ENCODE results near the gene DNM2. TPM values are rescaled to one million over a fixed set of nuclear protein-coding genes. Genes with fewer than 3 reads are reported as not detected.

Gene DNM2
- total and polyA plus RNA-seq, 2 of the 13 experiments (the other 11 are each of a cell fraction or from before 2014, with no cell fraction given): 41.7 to 59.8 TPM

GRCh38 chr19:10871711-10872545, 154.0 kb downstream of the DNM2 start (continued):
- TF ChIP-seq TFE3 (CRISPR knock-in tag; IDR thresholded peaks at IDR 0.05): no peak
- 0 out of 2 replicates have a peak, but pooled peaks have one; percentile 15 for TF ChIP-seq SAP130 (CRISPR knock-in tag; IDR thresholded peaks at IDR 0.05; ENCODE audit: low read depth)
- no peak for TF ChIP-seq CBX5 (CRISPR knock-in tag; IDR thresholded peaks at IDR 0.05; ENCODE audit: borderline replicate concordance)
- no peak for TF ChIP-seq ZNF781 (CRISPR knock-in tag; IDR thresholded peaks at IDR 0.05; ENCODE audit: borderline replicate concordance, not compliant biosample characterization)
- no peak for TF ChIP-seq ELF1 (CRISPR knock-in tag; IDR thresholded peaks at IDR 0.05)
- peak; percentile 8 for TF ChIP-seq PHF8 (CRISPR knock-in tag; IDR thresholded peaks at IDR 0.05)
- TF ChIP-seq ZNF329 (CRISPR knock-in tag; IDR thresholded peaks at IDR 0.05; ENCODE audit: low read depth): no peak
- no peak for TF ChIP-seq ZNF230 (CRISPR knock-in tag; IDR thresholded peaks at IDR 0.05)
- TF ChIP-seq CAMTA2 (CRISPR knock-in tag; IDR thresholded peaks at IDR 0.05; ENCODE audit: borderline replicate concordance): no peak
- TF ChIP-seq ZBTB3 (CRISPR knock-in tag; IDR thresholded peaks at IDR 0.05; ENCODE audit: borderline replicate concordance, low read depth): no peak
- TF ChIP-seq ARID4A (CRISPR knock-in tag; IDR thresholded peaks at IDR 0.05; ENCODE audit: borderline replicate concordance): peak; percentile 38; the same call in 1 of the 2 replicates
- TF ChIP-seq HCFC1 (IDR thresholded peaks at IDR 0.05; ENCODE audit: low read depth, low read length): no peak
- 0 out of 2 replicates have a peak, but pooled peaks have one; percentile 17 for TF ChIP-seq HDAC1 (CRISPR knock-in tag; IDR thresholded peaks at IDR 0.05)
- TF ChIP-seq ATF1 (CRISPR knock-in tag; IDR thresholded peaks at IDR 0.05): no peak
- TF ChIP-seq ZNF275 (CRISPR knock-in tag; IDR thresholded peaks at IDR 0.05; ENCODE audit: borderline replicate concordance): no peak
- TF ChIP-seq ZBTB7A (CRISPR knock-in tag; IDR thresholded peaks at IDR 0.05): no peak
- TF ChIP-seq MEIS1 (CRISPR knock-in tag; IDR thresholded peaks at IDR 0.05; ENCODE audit: borderline replicate concordance): no peak
- peak; percentile 51 for TF ChIP-seq RBFOX2 (IDR thresholded peaks at IDR 0.05; ENCODE audit: low read depth, low read length)
- no peak for TF ChIP-seq BHLHE40 (IDR thresholded peaks at IDR 0.05; ENCODE audit: low read length)
- TF ChIP-seq ZNF615 (CRISPR knock-in tag; IDR thresholded peaks at IDR 0.05; ENCODE audit: borderline replicate concordance): no peak
- no peak for TF ChIP-seq BRD4 (CRISPR knock-in tag; IDR thresholded peaks at IDR 0.05)
- TF ChIP-seq ZC3H13 (CRISPR knock-in tag; IDR thresholded peaks at IDR 0.05): no peak
- 0 out of 2 replicates have a peak, but pooled peaks have one; percentile 68 for TF ChIP-seq ZNF558 (CRISPR knock-in tag; IDR thresholded peaks at IDR 0.05; ENCODE audit: borderline replicate concordance)
- no peak for TF ChIP-seq ZNF10 (CRISPR knock-in tag; IDR thresholded peaks at IDR 0.05; ENCODE audit: borderline replicate concordance, low read depth)

Measured in HepG2 (cell line).